Measurements from ENCODE around the gene OR2A14. TPM values are rescaled to one million over a fixed set of nuclear protein-coding genes. Genes with fewer than 3 reads are reported as not detected.

Gene OR2A14
- total and polyA plus RNA-seq, 2 donors (not counting 1 experiment from before 2014, with no cell fraction given), result not detected

DNA sequence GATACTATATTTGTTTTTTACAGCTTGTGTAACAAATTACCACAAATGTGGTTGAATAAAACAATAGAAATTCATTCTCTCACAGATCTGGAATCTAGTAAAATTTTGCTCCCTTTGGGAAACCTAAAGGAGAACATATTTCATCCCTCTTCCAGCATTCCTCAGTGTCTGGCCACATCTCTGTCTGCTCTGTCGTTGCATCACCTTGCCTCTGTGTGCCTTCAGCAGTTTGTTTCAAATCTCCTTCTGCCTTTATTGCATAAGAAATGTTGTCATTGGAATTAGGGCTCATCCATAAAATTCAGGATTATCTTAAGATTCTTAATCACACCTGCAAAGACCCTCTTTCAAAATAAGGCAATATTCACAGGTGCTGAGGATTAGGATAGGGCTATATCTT is 14.5 kb downstream of the OR2A14 start:
- Histone ChIP-seq H3K27me3 (replicated peaks in 1 of 4; ENCODE audit: control extremely low read depth in 1 of 4, control insufficient read depth in 3 of 4, insufficient read depth in 4 of 4, low read length in 3 of 4) (peaks cover 0 to 2% (median 0%) of the 10 kb centered on the region in 4 experiments), H3K27ac (ENCODE audit: low read length in 2 of 2) (no peak overlapping the region), H3K4me2 (replicated peaks; ENCODE audit: low read depth, low read length, poor library complexity, severe bottlenecking) (no peak overlapping the region), H3K9me3 (ENCODE audit: control extremely low read depth in 1 of 3, control insufficient read depth in 2 of 3, insufficient read depth in 1 of 3, low read length in 2 of 3) (no peaks in the 10 kb centered on the region), H2AFZ (ENCODE audit: insufficient read depth, low read depth, low read length, poor library complexity, severe bottlenecking) (no peak overlapping the region), H3K4me3 (ENCODE audit: control extremely low read depth in 1 of 5, extremely low read depth in 1 of 5, insufficient read depth in 1 of 5, low read depth in 2 of 5, low read length in 4 of 5) (no peak overlapping the region), H3K4me1 (ENCODE audit: control insufficient read depth in 2 of 2, insufficient read depth in 2 of 2, low read length in 2 of 2) (no peaks in the 10 kb centered on the region), H3K79me2 (ENCODE audit: control insufficient read depth, insufficient read depth, low read length) (no peaks in the 10 kb centered on the region), H3K36me3 (replicated peaks in 1 of 2; ENCODE audit: control extremely low read depth in 1 of 2, control insufficient read depth in 1 of 2, extremely low read depth in 1 of 2, insufficient read depth in 2 of 2, low read length in 1 of 2) (no peaks in the 10 kb centered on the region), H4K20me1 (ENCODE audit: control insufficient read depth, insufficient read depth, low read length, poor library complexity, severe bottlenecking) (no peaks in the 10 kb centered on the region), H3K9ac (ENCODE audit: low read length) (no peak overlapping the region)
- ChIA-PET CTCF (interaction anchor here (0.9 kb wide), 1 partner anchor 9 kb away, joined by 3 read pairs; no protein-coding TSS in a partner anchor), POLR2A (no interaction called here)
- no CpG with 5 or more reads among the region's 1 CpG for WGBS (ENCODE audit: insufficient coverage)
- ATAC-seq (ENCODE audit: low read depth) (no peak), DNase-seq (no peak)
- peaks cover 10% of the 10 kb centered on the region for H3K27me3 Mint-ChIP-seq
- no peak overlapping the region for H3K27ac Mint-ChIP-seq
- no peak for TF ChIP-seq CTCF (IDR thresholded peaks at IDR 0.05)
- TF ChIP-seq EZH2 (IDR thresholded peaks at IDR 0.05; ENCODE audit: borderline replicate concordance, insufficient read depth, low read depth, low read length, poor library complexity, severe bottlenecking), result no peak
- no peaks in the 10 kb centered on the region for H3K4me1 Mint-ChIP-seq
- intact Hi-C loops (cut with micrococcal nuclease), result no loop called here
- H3K4me3 Mint-ChIP-seq, result no peak overlapping the region
- no peaks in the 10 kb centered on the region for H3K9me3 Mint-ChIP-seq (ENCODE audit: insufficient read depth)

DNA sequence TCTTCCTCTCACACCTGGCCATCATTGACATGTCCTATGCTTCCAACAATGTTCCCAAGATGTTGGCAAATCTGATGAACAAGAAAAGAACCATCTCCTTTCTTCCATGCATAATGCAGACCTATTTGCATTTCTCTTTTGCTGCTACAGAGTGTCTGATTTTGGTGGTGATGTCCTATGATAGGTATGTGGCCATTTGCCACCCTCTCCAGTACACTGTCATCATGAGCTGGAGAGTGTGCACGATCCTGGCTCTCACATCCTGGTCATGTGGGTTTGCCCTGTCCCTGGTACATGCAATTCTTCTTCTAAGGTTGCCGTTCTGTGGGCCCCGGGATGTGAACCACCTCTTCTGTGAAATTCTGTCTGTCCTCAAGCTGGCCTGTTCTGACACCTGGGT is 19.2 kb downstream of the OR2A14 start:
- peaks cover 0 to 9% (median 4%) of the 10 kb centered on the region in 3 donors for H3K9me3 ChIP-seq (ENCODE audit: control extremely low read depth in 1 of 3, control insufficient read depth in 2 of 3, insufficient read depth in 1 of 3, low read length in 2 of 3)
- ChIA-PET POLR2A (no interaction called here), CTCF (interaction anchor here (1.4 kb wide), 1 partner anchor 14 kb away, joined by 4 read pairs; no protein-coding TSS in a partner anchor)
- no peak for DNase-seq
- H3K27me3 ChIP-seq (replicated peaks in 1 of 4; ENCODE audit: control extremely low read depth in 1 of 4, control insufficient read depth in 3 of 4, insufficient read depth in 4 of 4, low read length in 3 of 4), result peaks cover 0 to 2% (median 0%) of the 10 kb centered on the region in 4 experiments
- no peak for TF ChIP-seq CTCF (IDR thresholded peaks at IDR 0.05)
- no peak for TF ChIP-seq EZH2 (IDR thresholded peaks at IDR 0.05; ENCODE audit: borderline replicate concordance, insufficient read depth, low read depth, low read length, poor library complexity, severe bottlenecking)
- no peak overlapping the region for H3K4me2 ChIP-seq (replicated peaks; ENCODE audit: low read depth, low read length, poor library complexity, severe bottlenecking)
- H4K20me1 ChIP-seq (ENCODE audit: control insufficient read depth, insufficient read depth, low read length, poor library complexity, severe bottlenecking), result no peaks in the 10 kb centered on the region
- no peaks in the 10 kb centered on the region for H3K36me3 ChIP-seq (replicated peaks in 1 of 2; ENCODE audit: control extremely low read depth in 1 of 2, control insufficient read depth in 1 of 2, extremely low read depth in 1 of 2, insufficient read depth in 2 of 2, low read length in 1 of 2)
- WGBS (ENCODE audit: insufficient coverage), result 92% methylated on average over 2 of the region's 3 CpGs
- H3K4me1 ChIP-seq (ENCODE audit: control insufficient read depth in 2 of 2, insufficient read depth in 2 of 2, low read length in 2 of 2), result no peaks in the 10 kb centered on the region
- no peaks in the 10 kb centered on the region for H3K4me1 Mint-ChIP-seq
- H3K79me2 ChIP-seq (ENCODE audit: control insufficient read depth, insufficient read depth, low read length), result no peaks in the 10 kb centered on the region
- peaks cover 8% of the 10 kb centered on the region for H3K27me3 Mint-ChIP-seq
- ATAC-seq (ENCODE audit: low read depth), result no peak
- no peak overlapping the region for H3K27ac Mint-ChIP-seq
- no peak overlapping the region for H2AFZ ChIP-seq (ENCODE audit: insufficient read depth, low read depth, low read length, poor library complexity, severe bottlenecking)
- H3K27ac ChIP-seq (ENCODE audit: low read length in 2 of 2), result no peak overlapping the region
- peaks cover 2% of the 10 kb centered on the region for H3K9me3 Mint-ChIP-seq (ENCODE audit: insufficient read depth)
- intact Hi-C loops (cut with micrococcal nuclease), result no loop called here
- no peak overlapping the region for H3K4me3 ChIP-seq (ENCODE audit: control extremely low read depth in 1 of 5, extremely low read depth in 1 of 5, insufficient read depth in 1 of 5, low read depth in 2 of 5, low read length in 4 of 5)
- no peak overlapping the region for H3K9ac ChIP-seq (ENCODE audit: low read length)
- no peak overlapping the region for H3K4me3 Mint-ChIP-seq
